ENCODE measurements around the gene OR5H1. TPM values are rescaled to one million over a fixed set of nuclear protein-coding genes. Genes with fewer than 3 reads are reported as not detected.
"Not testable (repeated sequence)": the region's sequence is repeated elsewhere in the genome, so short reads cannot be mapped to it uniquely, and the experiment has no call there.

The OR5H1 gene
- total RNA-seq, 1 donor from 2014 or later, result not detected

- H3K4me3 Mint-ChIP-seq (ENCODE audit: low read depth), result no peak overlapping the region
- H3K4me1 Mint-ChIP-seq (ENCODE audit: low read depth), result no peaks in the 10 kb centered on the region
- H3K27me3 Mint-ChIP-seq, result no peaks in the 10 kb centered on the region
- DNase-seq (ENCODE audit: low spot score, unreplicated experiment), result no peak
- no peaks in the 10 kb centered on the region for H3K9me3 Mint-ChIP-seq (ENCODE audit: low read depth)
- TF ChIP-seq CTCF (IDR thresholded peaks at IDR 0.05; ENCODE audit: unreplicated experiment), result no peak
- H3K36me3 Mint-ChIP-seq (ENCODE audit: insufficient read depth), result no peaks in the 10 kb centered on the region
- no peak overlapping the region for H3K27ac Mint-ChIP-seq
These were observed 10.0 kb downstream of the OR5H1 start for GRCh38 chr3:98140531-98140930.

GRCh38 chr3:98147179-98147578 is 16.7 kb downstream of the OR5H1 start, which contains the start of gene OR5H14:
Gene OR5H14, plus strand, starts transcription at chr3:98147479. Its CDS starts 1,907 bp downstream, at chr3:98149386.
- DNase-seq (ENCODE audit: low spot score, unreplicated experiment), result no peak

GRCh38 chr3:98148751-98149150 is 18.2 kb downstream of the OR5H1 start:
- no peak for DNase-seq (ENCODE audit: low spot score, unreplicated experiment)
- Mint-ChIP-seq H3K4me3 (ENCODE audit: low read depth) (no peak overlapping the region), H3K36me3 (ENCODE audit: insufficient read depth) (no peaks in the 10 kb centered on the region), H3K27me3 (no peaks in the 10 kb centered on the region), H3K27ac (no peak overlapping the region), H3K4me1 (ENCODE audit: low read depth) (no peaks in the 10 kb centered on the region), H3K9me3 (ENCODE audit: low read depth) (peaks cover 3% of the 10 kb centered on the region)
- no peak for TF ChIP-seq CTCF (IDR thresholded peaks at IDR 0.05; ENCODE audit: unreplicated experiment)

More at GRCh38 chr3:98147179-98147578, 16.7 kb downstream of the OR5H1 start, which contains the start of gene OR5H14:
- Mint-ChIP-seq H3K4me1 (ENCODE audit: low read depth) (no peaks in the 10 kb centered on the region), H3K36me3 (ENCODE audit: insufficient read depth) (no peaks in the 10 kb centered on the region), H3K9me3 (ENCODE audit: low read depth) (peaks cover 3% of the 10 kb centered on the region), H3K27ac (no peak within 1 kb of the TSS), H3K27me3 (no peaks in the 10 kb centered on the region), H3K4me3 (ENCODE audit: low read depth) (no peak within 1 kb of the TSS)
- no peak for TF ChIP-seq CTCF (IDR thresholded peaks at IDR 0.05; ENCODE audit: unreplicated experiment)

GRCh38 chr3:98149456-98149855 is 18.9 kb downstream of the OR5H1 start:
- not testable (repeated sequence) for H3K27me3 Mint-ChIP-seq; H3K4me3 Mint-ChIP-seq (ENCODE audit: low read depth)

GRCh38 chr3:98151241-98151640 is 20.7 kb downstream of the OR5H1 start:
- Mint-ChIP-seq H3K4me1 (ENCODE audit: low read depth) (no peaks in the 10 kb centered on the region), H3K4me3 (ENCODE audit: low read depth) (no peak overlapping the region), H3K36me3 (ENCODE audit: insufficient read depth) (no peaks in the 10 kb centered on the region), H3K27ac (no peak overlapping the region), H3K9me3 (ENCODE audit: low read depth) (peaks cover 3% of the 10 kb centered on the region), H3K27me3 (no peaks in the 10 kb centered on the region)
- no peak for TF ChIP-seq CTCF (IDR thresholded peaks at IDR 0.05; ENCODE audit: unreplicated experiment)
- no peak for DNase-seq (ENCODE audit: low spot score, unreplicated experiment)

More at GRCh38 chr3:98149456-98149855, 18.9 kb downstream of the OR5H1 start:
- H3K4me1 Mint-ChIP-seq (ENCODE audit: low read depth); H3K27ac Mint-ChIP-seq; DNase-seq (ENCODE audit: low spot score, unreplicated experiment); H3K36me3 Mint-ChIP-seq (ENCODE audit: insufficient read depth); H3K9me3 Mint-ChIP-seq (ENCODE audit: low read depth): not testable (repeated sequence)

GRCh38 chr3:98166396-98166795 is 35.9 kb downstream of the OR5H1 start, which contains the start of gene OR5H15:
Gene OR5H15, plus strand, starts transcription at chr3:98166696. Its CDS starts 2,004 bp downstream, at chr3:98168700.
- TF ChIP-seq CTCF (IDR thresholded peaks at IDR 0.05; ENCODE audit: unreplicated experiment), result no peak
- Mint-ChIP-seq H3K4me3 (ENCODE audit: low read depth) (no peak within 1 kb of the TSS), H3K9me3 (ENCODE audit: low read depth) (no peaks in the 10 kb centered on the region), H3K36me3 (ENCODE audit: insufficient read depth) (no peaks in the 10 kb centered on the region), H3K27ac (no peak within 1 kb of the TSS), H3K4me1 (ENCODE audit: low read depth) (no peaks in the 10 kb centered on the region), H3K27me3 (no peaks in the 10 kb centered on the region)
- DNase-seq (ENCODE audit: low spot score, unreplicated experiment), result no peak
